H1 (cell line): ENCODE data around the gene CDH12. TPM values are rescaled to one million over a fixed set of nuclear protein-coding genes. Genes with fewer than 3 reads are reported as not detected.

Experiments used
- CTCF ChIA-PET: fragments of 300-600 bp; sonication (Branson Sonifier 250); formaldehyde crosslinking; loops from one replicate; lab custom pipeline; 2021; ENCODE audit not compliant: partially characterized antibody; lab: Charles Lee
- POLR2A ChIA-PET: fragments of 300-600 bp; sonication (Branson Sonifier 250); formaldehyde crosslinking; loops from one replicate; lab custom pipeline; 2021; ENCODE audit warnings: inconsistent platforms; ENCODE audit not compliant: partially characterized antibody; lab: Charles Lee
- DNase-seq, 2 experiments: peaks; one replicate each; pipeline versions ENCODE4 v3.0.0 to v3.0.0-alpha.2; 2010 to 2022; ENCODE audit warnings: low spot score in 2 of 2, low read depth in 1 of 2, mixed read lengths in 1 of 2
- FAIRE-seq: peaks from 2 replicates; lab custom pipeline; 2011; peaks lifted over from hg19 to GRCh38; lab: Jason Lieb, UNC
- H2AFZ ChIP-seq: 2 replicates; pipeline ENCODE4 v1.8.1; 2012; ENCODE audit warnings: low read length, inconsistent platforms
- H2AK5ac ChIP-seq: 2 replicates; pipeline ENCODE4 v1.6.1; 2013; ENCODE audit warnings: low read depth, low read length
- H2BK120ac ChIP-seq: replicated peaks from 2 replicates; pipeline ENCODE3; 2013; ENCODE audit warnings: low read depth, low read length, inconsistent platforms
- H2BK12ac ChIP-seq: 2 replicates; pipeline ENCODE4 v1.6.1; 2013; ENCODE audit warnings: low read depth, low read length
- H2BK15ac ChIP-seq: 2 replicates; pipeline ENCODE4 v1.6.1; 2013; ENCODE audit warnings: low read length
- H2BK20ac ChIP-seq: 2 replicates; pipeline ENCODE4 v1.6.1; 2013; ENCODE audit warnings: low read length
- H2BK5ac ChIP-seq: 2 replicates; pipeline ENCODE4 v1.6.1; 2013; ENCODE audit warnings: low read depth, low read length
- H3K14ac ChIP-seq: 2 replicates; pipeline ENCODE4 v1.6.1; 2013; ENCODE audit warnings: inconsistent platforms; ENCODE audit not compliant: insufficient read length
- H3K18ac ChIP-seq: 2 replicates; pipeline ENCODE4 v1.6.1; 2013; ENCODE audit warnings: low read length; ENCODE audit errors: extremely low read depth
- H3K23ac ChIP-seq: 2 replicates; pipeline ENCODE4 v1.6.1; 2013; ENCODE audit warnings: inconsistent platforms; ENCODE audit not compliant: insufficient read length
- H3K23me2 ChIP-seq: 2 replicates; pipeline ENCODE4 v1.6.1; 2013; ENCODE audit warnings: low read depth, low read length
- H3K27ac ChIP-seq: 2 replicates; pipeline ENCODE4 v1.6.1; 2011; ENCODE audit warnings: low read depth, low read length, inconsistent platforms
- H3K27me3 ChIP-seq, 4 experiments: replicated peaks in 1 of 4; 1 replicate in 1 of 4; 2 replicates in 3 of 4; pipeline versions ENCODE4 v1.6.1 to v1.8.1; 2011 to 2013; ENCODE audit warnings: low read length in 3 of 4, mild to moderate bottlenecking in 3 of 4, inconsistent platforms in 2 of 4, mixed read lengths in 2 of 4, moderate library complexity in 1 of 4; ENCODE audit not compliant: control insufficient read depth in 3 of 4, insufficient read depth in 3 of 4; ENCODE audit errors: extremely low read depth in 1 of 4
- H3K36me3 ChIP-seq, 4 experiments: 2 replicates each; pipeline versions ENCODE4 v1.6.1 to v1.8.1; 2011 to 2013; ENCODE audit warnings: mild to moderate bottlenecking in 4 of 4, low read length in 3 of 4, moderate library complexity in 2 of 4, control low read depth in 1 of 4, inconsistent platforms in 1 of 4; ENCODE audit not compliant: insufficient read depth in 4 of 4, control insufficient read depth in 2 of 4
- H3K4ac ChIP-seq: replicated peaks from 2 replicates; pipeline ENCODE3; 2013; ENCODE audit warnings: low read length, low read depth, mixed read lengths, inconsistent platforms; ENCODE audit not compliant: insufficient read length
- H3K4me1 ChIP-seq, 4 experiments: replicated peaks in 1 of 4; 1 replicate in 1 of 4; 2 replicates in 3 of 4; pipeline versions ENCODE4 v1.6.1 to v1.8.1; 2011 to 2013; ENCODE audit warnings: low read length in 3 of 4, inconsistent platforms in 2 of 4, mixed read lengths in 1 of 4; ENCODE audit not compliant: insufficient read depth in 4 of 4, control insufficient read depth in 3 of 4
- H3K4me2 ChIP-seq, 2 experiments: 2 replicates each; pipeline versions ENCODE4 v1.6.1 to v1.8.1; 2011 to 2013; ENCODE audit warnings: low read depth in 2 of 2, low read length in 2 of 2, control low read depth in 1 of 2, inconsistent platforms in 1 of 2, mild to moderate bottlenecking in 1 of 2; ENCODE audit not compliant: insufficient read depth in 1 of 2
- H3K4me3 ChIP-seq, 4 experiments: fragments of 200-600, 300-600 bp in 1 of 4; sonication (generic), shearing (Covaris generic), sonication (Bioruptor Twin) in 1 of 4; 2 replicates each; pipeline versions ENCODE4 v1.5.1 to v1.8.1; 2011 to 2016; ENCODE audit warnings: low read length in 4 of 4, low read depth in 3 of 4, control low read depth in 2 of 4, inconsistent platforms in 2 of 4, mild to moderate bottlenecking in 2 of 4, mixed read lengths in 1 of 4, moderate library complexity in 1 of 4; ENCODE audit not compliant: insufficient read depth in 2 of 4; ENCODE audit errors: extremely low read depth in 1 of 4
- H3K56ac ChIP-seq: replicated peaks from 2 replicates; pipeline ENCODE3; 2013; ENCODE audit warnings: low read depth, mild to moderate bottlenecking, mixed read lengths, low read length, inconsistent platforms; ENCODE audit not compliant: insufficient read length
- H3K79me1 ChIP-seq: 2 replicates; pipeline ENCODE4 v1.6.1; 2013; ENCODE audit warnings: low read depth, low read length, control low read depth
- H3K79me2 ChIP-seq, 2 experiments: 2 replicates each; pipeline versions ENCODE4 v1.6.1 to v1.8.1; 2012 to 2013; ENCODE audit warnings: low read length in 2 of 2, mild to moderate bottlenecking in 2 of 2, inconsistent platforms in 1 of 2; ENCODE audit not compliant: insufficient read depth in 2 of 2, control insufficient read depth in 1 of 2
- H3K9ac ChIP-seq, 4 experiments: replicated peaks in 1 of 4; 1 replicate in 1 of 4; 2 replicates in 3 of 4; pipeline versions ENCODE4 v1.6.1 to v1.8.1; 2011 to 2013; ENCODE audit warnings: low read depth in 3 of 4, low read length in 3 of 4, control low read depth in 2 of 4, mild to moderate bottlenecking in 2 of 4, moderate library complexity in 2 of 4, inconsistent platforms in 1 of 4; ENCODE audit errors: extremely low read depth in 1 of 4
- H3K9me3 ChIP-seq, 2 experiments: 2 replicates each; pipeline versions ENCODE4 v1.6.1 to v1.8.1; 2012 to 2013; ENCODE audit warnings: mild to moderate bottlenecking in 2 of 2, moderate library complexity in 2 of 2, control low read depth in 1 of 2, inconsistent platforms in 1 of 2, low read depth in 1 of 2, low read length in 1 of 2, mixed read lengths in 1 of 2; ENCODE audit not compliant: insufficient read depth in 2 of 2
- H4K20me1 ChIP-seq, 2 experiments: replicated peaks in 1 of 2; 2 replicates each; pipeline versions ENCODE3 to v1.8.1; 2011 to 2013; ENCODE audit warnings: inconsistent platforms in 2 of 2, low read length in 2 of 2, mild to moderate bottlenecking in 1 of 2; ENCODE audit not compliant: insufficient read depth in 2 of 2, control insufficient read depth in 1 of 2
- H4K5ac ChIP-seq: 2 replicates; pipeline ENCODE4 v1.6.1; 2013; ENCODE audit warnings: low read length, low read depth, mixed read lengths, inconsistent platforms; ENCODE audit not compliant: insufficient read length
- H4K8ac ChIP-seq: 2 replicates; pipeline ENCODE4 v1.8.0; 2013; ENCODE audit warnings: mild to moderate bottlenecking, moderate library complexity, low read length, inconsistent platforms; ENCODE audit not compliant: insufficient read depth; ENCODE audit errors: extremely low read depth
- H4K91ac ChIP-seq: replicated peaks from 2 replicates; pipeline ENCODE3; 2013; ENCODE audit warnings: low read length, mixed read lengths, inconsistent platforms; ENCODE audit not compliant: insufficient read length
- ATF2 ChIP-seq: IDR thresholded peaks from 2 replicates; pipeline ENCODE4 v1.6.1; 2012; ENCODE audit warnings: low read length, inconsistent platforms
- CBX5 ChIP-seq: fragments of 300-800, 300-1000 bp; sonication (generic); IDR thresholded peaks from 2 replicates; pipeline ENCODE4 v1.7.1; 2016; ENCODE audit warnings: antibody characterized with exemption, low read length, low read depth
- CEBPB ChIP-seq: IDR thresholded peaks from 2 replicates; pipeline ENCODE4 v1.6.1; 2012; ENCODE audit warnings: low read depth, low read length
- CHD1 ChIP-seq: IDR thresholded peaks from 2 replicates; pipeline ENCODE4 v1.6.1; 2012; ENCODE audit warnings: low read depth, low read length, improper control_type of control experiment
- CREB1 ChIP-seq: IDR thresholded peaks from 2 replicates; pipeline ENCODE4 v1.6.1; 2012; ENCODE audit warnings: inconsistent platforms
- CTBP2 ChIP-seq: IDR thresholded peaks from 2 replicates; pipeline ENCODE4 v1.7.0; 2011; ENCODE audit warnings: borderline replicate concordance, mild to moderate bottlenecking, moderate library complexity, mixed read lengths, low read length; ENCODE audit not compliant: insufficient read depth, insufficient read length
- GABPA ChIP-seq: IDR thresholded peaks from 2 replicates; pipeline ENCODE4 v1.6.1; 2011; ENCODE audit warnings: mild to moderate bottlenecking, low read length, moderate library complexity, borderline replicate concordance; ENCODE audit not compliant: insufficient read depth
- JUN ChIP-seq: IDR thresholded peaks from 2 replicates; pipeline ENCODE4 v1.6.1; 2011; ENCODE audit warnings: low read depth, mild to moderate bottlenecking, improper control_type of control experiment, low read length
- JUND ChIP-seq: IDR thresholded peaks from 2 replicates; pipeline ENCODE4 v1.6.1; 2011; ENCODE audit warnings: mild to moderate bottlenecking, improper control_type of control experiment, low read length
- NRF1 ChIP-seq: IDR thresholded peaks from 2 replicates; pipeline ENCODE4 v1.6.1; 2011; ENCODE audit warnings: mild to moderate bottlenecking, low read depth, low read length, improper control_type of control experiment
- POU5F1 ChIP-seq: IDR thresholded peaks from 2 replicates; pipeline ENCODE4 v1.6.1; 2011; ENCODE audit warnings: low read depth, mild to moderate bottlenecking, low read length, moderate library complexity
- SRF ChIP-seq: IDR thresholded peaks from 2 replicates; pipeline ENCODE4 v1.6.1; 2011; ENCODE audit warnings: mild to moderate bottlenecking, low read depth, low read length, moderate library complexity
- SUZ12 ChIP-seq: fragments of 200-600 bp; sonication (generic); IDR thresholded peaks from 2 replicates; pipeline ENCODE4 v1.6.1; 2012; ENCODE audit warnings: mild to moderate bottlenecking, inconsistent platforms, low read length, moderate library complexity, mixed read lengths
- TEAD4 ChIP-seq: IDR thresholded peaks from 2 replicates; pipeline ENCODE4 v1.6.1; 2012; ENCODE audit warnings: low read depth, low read length, inconsistent platforms, mixed read lengths
- YY1 ChIP-seq: IDR thresholded peaks from 2 replicates; pipeline ENCODE4 v1.6.1; 2011; ENCODE audit warnings: low read depth, mild to moderate bottlenecking, low read length
- WGBS, 2 experiments: shearing (Covaris generic) in 1 of 2; methylation state at CpG; one replicate each; pipeline versions ENCODE4 v1.1.6 to v1.1.7; 2013 to 2015; ENCODE audit warnings: low lambda C conversion rate in 2 of 2, mixed read lengths in 2 of 2, inconsistent platforms in 1 of 2, low coverage in 1 of 2, missing lambda C conversion rate in 1 of 2; ENCODE audit not compliant: insufficient replicate concordance in 2 of 2, insufficient coverage in 1 of 2, insufficient read length in 1 of 2; ENCODE audit errors: extremely low coverage in 1 of 2, missing lambda C conversion rate in 1 of 2; 5-methylcytosine and 5-hydroxymethylcytosine counted together
- polyA plus RNA-seq, 7 experiments: library from polyadenylated mRNA; depleted of rRNA in 3 of 7; stranded (reverse) in 5 of 7; unstranded in 2 of 7; fragments of >200 nt in 5 of 7; fragments of 200-250 nt in 2 of 7; gene quantifications; 1 replicate in 5 of 7; 2 replicates in 1 of 7; 4 replicates in 1 of 7; pipeline versions ENCODE4 v1.2.1 to v1.2.3, GENCODE V29; 2011 to 2013; ENCODE audit warnings: missing spikeins in 2 of 7, mixed read lengths in 2 of 7
- total RNA-seq: library from RNA; stranded (reverse); fragmentation: NEBNext Ultra II Directional; extraction: Animal tissue kit (Norgen Biotek cat#: 25700); gene quantifications from 2 replicates; pipeline ENCODE4 v1.2.1, GENCODE V29; 2021

CDH12 gene
- total and polyA plus RNA-seq, 2 of the 8 experiments (the other 6 are each of a cell fraction or from before 2014, with no cell fraction given), result 0.03 TPM; not detected in 1

- Histone ChIP-seq H3K18ac (no peak overlapping the region), H3K56ac (no peak overlapping the region), H4K8ac (no peak overlapping the region), H3K4me2 (no peak overlapping the region), H3K79me1 (no peaks in the 10 kb centered on the region), H3K36me3 (no peaks in the 10 kb centered on the region), H2BK12ac (no peak overlapping the region), H2BK15ac (no peak overlapping the region), H2AFZ (no peak overlapping the region), H3K9me3 (no peaks in the 10 kb centered on the region), H3K9ac (no peak overlapping the region), H2BK5ac (no peak overlapping the region), H3K14ac (no peak overlapping the region), H3K4me3 (no peak overlapping the region), H2BK20ac (no peak overlapping the region), H3K4ac (no peak overlapping the region), H3K27me3 (no peaks in the 10 kb centered on the region), H3K23ac (no peak overlapping the region), H2BK120ac (no peak overlapping the region), H4K91ac (no peak overlapping the region), H3K27ac (no peak overlapping the region), H3K23me2 (no peaks in the 10 kb centered on the region), H3K79me2 (no peaks in the 10 kb centered on the region), H4K20me1 (no peaks in the 10 kb centered on the region), H3K4me1 (no peaks in the 10 kb centered on the region), H2AK5ac (no peak overlapping the region), H4K5ac (no peak overlapping the region)
- DNase-seq (no peak), FAIRE-seq (no peak)
- 95% methylated on average over 1 of the region's 1 CpG; no CpG with 5 or more reads in 1 of the 2 experiments for WGBS, 2 experiments
- CTCF ChIA-PET, result no interaction called here
- POLR2A ChIA-PET, result no interaction called here
- TF ChIP-seq ATF2 (no peak), JUND (no peak), NRF1 (no peak), POU5F1 (no peak), YY1 (no peak), SRF (no peak), CBX5 (no peak), CTBP2 (no peak), CREB1 (no peak), JUN (no peak), CEBPB (no peak), GABPA (no peak), CHD1 (no peak), SUZ12 (no peak), TEAD4 (no peak)
These were observed 9.0 kb downstream of the CDH12 start for GRCh38 chr5:22844155-22844554.
